HG03060 (cell line): ENCODE results near the gene NCS1.
"Not testable (repeated sequence)": the region's sequence is repeated elsewhere in the genome, so short reads cannot be mapped to it uniquely, and the experiment has no call there.

Source experiments
- ATAC-seq: cut with Tn5 transposase; IDR thresholded peaks from one replicate; pipeline ENCODE4 v1.9.1; 2021; ENCODE audit warnings: low read depth, moderate number of reproducible peaks; ENCODE audit not compliant: unreplicated experiment

Gene NCS1

GRCh38 chr9:130259044-130259443, 86.8 kb downstream of the NCS1 start:
- ATAC-seq, result no peak

GRCh38 chr9:130260816-130261765, 88.9 kb downstream of the NCS1 start:
- ATAC-seq, result no peak

GRCh38 chr9:130262061-130262745, 90.0 kb downstream of the NCS1 start:
- ATAC-seq, result no peak

GRCh38 chr9:130262771-130263170, 90.6 kb downstream of the NCS1 start:
- no peak for ATAC-seq

- no peak for ATAC-seq
These were observed 91.6 kb downstream of the NCS1 start for GRCh38 chr9:130263601-130264413.

- ATAC-seq, result no peak
These were observed 92.5 kb downstream of the NCS1 start for GRCh38 chr9:130264414-130265350.

- ATAC-seq, result no peak
These were observed 93.4 kb downstream of the NCS1 start, which contains the start of gene HMCN2 for GRCh38 chr9:130265431-130266235. HMCN2 (plus strand) TSS chr9:130265760; CDS start chr9:130265879, 119 bp downstream.

- ATAC-seq, result no peak
These were observed 94.3 kb downstream of the NCS1 start for GRCh38 chr9:130266236-130267098.

- no peak for ATAC-seq
These were observed 95.7 kb downstream of the NCS1 start for GRCh38 chr9:130267930-130268329.

GRCh38 chr9:130268521-130269211, 96.5 kb downstream of the NCS1 start:
- no peak for ATAC-seq

GRCh38 chr9:130271473-130271872, 99.3 kb downstream of the NCS1 start:
- no peak for ATAC-seq

GRCh38 chr9:130275156-130275555, 103.0 kb downstream of the NCS1 start:
- ATAC-seq, result no peak

GRCh38 chr9:130276121-130276520, 103.9 kb downstream of the NCS1 start:
- ATAC-seq, result no peak

- ATAC-seq, result no peak
These were observed 104.8 kb downstream of the NCS1 start for GRCh38 chr9:130276955-130277354.

GRCh38 chr9:130277525-130277924, 105.3 kb downstream of the NCS1 start:
- not testable (repeated sequence) for ATAC-seq

- no peak for ATAC-seq
These were observed 111.5 kb downstream of the NCS1 start for GRCh38 chr9:130283539-130284248.

GRCh38 chr9:130284249-130284625, 112.0 kb downstream of the NCS1 start:
- ATAC-seq, result no peak
